ENCODE data around the gene EPM2A. TPM values are rescaled to one million over a fixed set of nuclear protein-coding genes. Genes with fewer than 3 reads are reported as not detected.

Gene EPM2A
- total and polyA plus RNA-seq, 10 of the 15 experiments (the other 5 are each of a cell fraction or from before 2014, with no cell fraction given) = 3.4 to 13.0 (median 7.9) TPM

GRCh38 chr6:145626857-145627256 is 108.5 kb downstream of the EPM2A start (continued):
- TF ChIP-seq PBX3 (IDR thresholded peaks at IDR 0.05; ENCODE audit: insufficient replicate concordance, low read depth, low read length) (no peak), POLR2AphosphoS2 (IDR thresholded peaks at IDR 0.05; ENCODE audit: low read depth, low read length) (no peak), E2F4 (IDR thresholded peaks at IDR 0.05; ENCODE audit: low read depth, low read length) (no peak), CREM (IDR thresholded peaks at IDR 0.05; ENCODE audit: low read depth) (no peak), POLR2AphosphoS5 (IDR thresholded peaks at IDR 0.05; ENCODE audit: low read length) (no peak), ZNF622 (IDR thresholded peaks at IDR 0.05) (no peak), SMAD1 (IDR thresholded peaks at IDR 0.05; ENCODE audit: low read depth, partially characterized antibody) (no peak)

- no peak overlapping the region for H3K9ac ChIP-seq (ENCODE audit: control insufficient read depth, insufficient read depth, low read length)
- POLR2A ChIA-PET = interaction anchor here (0.5 kb wide), 1 partner anchor 742 kb away, joined by 3 read pairs; no protein-coding TSS in a partner anchor
- no peak overlapping the region for H3K4me3 ChIP-seq
- TF ChIP-seq ELK1 (IDR thresholded peaks at IDR 0.05; ENCODE audit: low read depth, low read length) (no peak), HCFC1 (IDR thresholded peaks at IDR 0.05; ENCODE audit: low read length) (no peak), BCL11A (IDR thresholded peaks at IDR 0.05; ENCODE audit: low read depth, low read length) (no peak), HDAC2 (IDR thresholded peaks at IDR 0.05) (no peak), SMAD1 (IDR thresholded peaks at IDR 0.05; ENCODE audit: low read depth, partially characterized antibody) (no peak), BRCA1 (IDR thresholded peaks at IDR 0.05; ENCODE audit: low read depth, low read length) (no peak), TCF12 (IDR thresholded peaks at IDR 0.05; ENCODE audit: low read depth, low read length) (no peak), MXI1 (IDR thresholded peaks at IDR 0.05; ENCODE audit: low read depth, low read length) (no peak), ZNF217 (IDR thresholded peaks at IDR 0.05) (no peak), NRF1 (conservative IDR thresholded peaks at IDR 0.05; ENCODE audit: low read depth, low read length) (no peak)
- SMC1A ChIA-PET (ENCODE audit: uncharacterized antibody, unreplicated experiment) = interaction anchor here (1.9 kb wide), 1 partner anchor 11 kb away, joined by 6 read pairs; no protein-coding TSS in a partner anchor
- RAD21 ChIA-PET (ENCODE audit: unreplicated experiment) = no interaction called here
- no peaks in the 10 kb centered on the region for H3K27me3 ChIP-seq (replicated peaks in 1 of 2; ENCODE audit: control insufficient read depth in 2 of 2, insufficient read depth in 2 of 2, low read length in 1 of 2)
- DNase-seq (ENCODE audit: low read depth, low spot score) (no peak), ATAC-seq (no peak), FAIRE-seq (no peak)
- no TSS peak for BruUV-seq (replicated peaks)
- H3K4me2 ChIP-seq (ENCODE audit: control insufficient read depth, insufficient read depth) = no peak overlapping the region
- H3K9me3 ChIP-seq (replicated peaks; ENCODE audit: control insufficient read depth, insufficient read depth, low read length) = peaks cover 4% of the 10 kb centered on the region; the same call in 1 of the 3 replicates
- in situ Hi-C loops (cut with MboI) (no loop called here), intact Hi-C loops (cut with micrococcal nuclease; ENCODE audit: unreplicated experiment) (no loop called here)
- no peaks in the 10 kb centered on the region; the same call in 1 of the 2 replicates for H3K4me1 ChIP-seq (ENCODE audit: control insufficient read depth, insufficient read depth, low read length)
- H3K36me3 ChIP-seq (ENCODE audit: control insufficient read depth in 2 of 2, insufficient read depth in 2 of 2, low read length in 1 of 2) = no peaks in the 10 kb centered on the region
- CTCF ChIA-PET = interaction anchor here (3.2 kb wide), 1 partner anchor 11 kb away, joined by 17 read pairs; no protein-coding TSS in a partner anchor
- no peaks in the 10 kb centered on the region for H3K79me2 ChIP-seq (ENCODE audit: control insufficient read depth, insufficient read depth, low read length)
- WGBS (ENCODE audit: insufficient coverage, insufficient replicate concordance, low lambda C conversion rate, missing lambda C conversion rate) = 100% methylated on average over 1 of the region's 1 CpG
- H2AFZ ChIP-seq (ENCODE audit: control insufficient read depth, low read depth, low read length) = no peak overlapping the region
- no peak overlapping the region for H3K27ac ChIP-seq (ENCODE audit: control insufficient read depth, insufficient read depth)
- H4K20me1 ChIP-seq (ENCODE audit: control insufficient read depth, insufficient read depth) = no peaks in the 10 kb centered on the region
Observed at GRCh38 chr6:145623231-145623630, 112.1 kb downstream of the EPM2A start.
